NB4 (cell line): ENCODE measurements around the gene RFX4.
"Not testable (repeated sequence)": the region's sequence is repeated elsewhere in the genome, so short reads cannot be mapped to it uniquely, and the experiment has no call there.

Experiments used
- DNase-seq: peaks from one replicate; pipeline ENCODE4 v3.0.0; 2010; ENCODE audit warnings: low read depth
- H3K4me3 ChIP-seq: one replicate; pipeline ENCODE4 v1.5.1; 2011; ENCODE audit warnings: mild to moderate bottlenecking, low read depth, low read length, moderate library complexity
- CTCF ChIP-seq: IDR thresholded peaks from one replicate; pipeline ENCODE4 v1.5.1; 2012; ENCODE audit warnings: low read depth, low read length
- MAX ChIP-seq: IDR thresholded peaks from 2 replicates; pipeline ENCODE4 v1.6.1; 2011; ENCODE audit warnings: low read depth, low read length
- MYC ChIP-seq: IDR thresholded peaks from 2 replicates; pipeline ENCODE4 v1.6.1; 2011; ENCODE audit warnings: low read depth, low read length
- POLR2A ChIP-seq: IDR thresholded peaks from 2 replicates; pipeline ENCODE4 v1.6.1; 2011; ENCODE audit warnings: mild to moderate bottlenecking; ENCODE audit not compliant: insufficient read length; ENCODE audit errors: extremely low read depth

RFX4 gene

DNA sequence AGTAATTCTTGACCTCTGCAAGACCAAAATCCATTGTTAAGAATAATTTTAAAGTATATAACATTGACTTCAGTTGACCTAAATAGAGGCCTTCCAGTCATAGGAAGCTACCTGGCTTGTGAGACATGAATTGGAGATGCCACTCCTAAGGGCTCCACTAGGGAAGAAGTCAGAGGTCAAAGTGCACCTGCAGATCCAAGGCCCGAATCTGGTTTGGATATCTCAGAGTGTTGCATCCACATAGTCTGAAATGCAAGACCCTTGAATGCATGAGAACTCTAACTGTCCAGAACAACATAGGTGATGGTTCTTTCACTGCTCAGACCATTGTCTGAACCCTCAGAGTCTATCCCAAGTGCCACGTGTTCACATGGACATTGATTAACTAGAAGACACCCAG is 22.4 kb downstream of the RFX4 start:
- no peak for TF ChIP-seq CTCF
- peak; percentile 30; the same call in 1 of the 2 replicates for TF ChIP-seq MAX
- H3K4me3 ChIP-seq, result no peak overlapping the region
- DNase-seq, result no peak

GRCh38 chr12:106620588-106620987 is 37.8 kb downstream of the RFX4 start:
- DNase-seq, result not testable (repeated sequence)

DNA sequence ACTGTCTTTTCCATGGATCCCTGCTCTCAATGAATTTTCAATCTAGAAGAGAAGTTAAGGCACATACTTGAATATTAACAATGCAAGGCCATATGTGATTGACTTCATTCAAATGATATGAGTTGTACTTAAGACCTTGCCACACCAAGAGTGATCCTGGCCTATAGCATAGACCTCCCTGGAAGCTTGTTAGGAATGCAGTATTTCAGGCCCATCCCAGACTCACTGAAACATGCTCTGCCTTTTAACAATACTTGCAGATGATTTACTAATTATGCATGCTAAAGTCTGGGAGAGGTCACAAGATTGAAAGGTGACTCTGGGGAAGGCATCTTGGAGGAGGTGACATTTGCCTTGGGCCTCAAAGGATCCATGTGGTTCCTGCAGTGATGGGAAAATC is 43.2 kb downstream of the RFX4 start:
- DNase-seq, result no peak
- no peak overlapping the region for H3K4me3 ChIP-seq
- no peak for TF ChIP-seq CTCF
- no peak for TF ChIP-seq MAX
- no peak for TF ChIP-seq POLR2A
- no peak for TF ChIP-seq MYC

More at GRCh38 chr12:106620588-106620987, 37.8 kb downstream of the RFX4 start:
- H3K4me3 ChIP-seq, result not testable (repeated sequence)

- H3K4me3 ChIP-seq, result no peak overlapping the region
- TF ChIP-seq CTCF, result no peak
- TF ChIP-seq POLR2A, result no peak
- no peak for TF ChIP-seq MYC
- TF ChIP-seq MAX, result no peak
- DNase-seq, result no peak
Measured at GRCh38 chr12:106629797-106630659, 47.2 kb downstream of the RFX4 start.

GRCh38 chr12:106631150-106631549 is 48.3 kb downstream of the RFX4 start:
- no peak for TF ChIP-seq MYC
- DNase-seq, result no peak
- no peak overlapping the region for H3K4me3 ChIP-seq

- DNase-seq, result no peak
- H3K4me3 ChIP-seq, result no peak overlapping the region
- no peak for TF ChIP-seq CTCF
- TF ChIP-seq MAX, result no peak
- TF ChIP-seq POLR2A, result no peak
- no peak for TF ChIP-seq MYC
Measured at GRCh38 chr12:106631797-106632196, 49.0 kb downstream of the RFX4 start.
